Keratinocyte (primary cell): Measurements from ENCODE around the gene ZNF555. TPM values are rescaled to one million over a fixed set of nuclear protein-coding genes. Genes with fewer than 3 reads are reported as not detected.

Experiments used
- DNase-seq: peaks from one replicate; pipeline ENCODE4 v3.0.0-alpha.2; 2011; ENCODE audit warnings: low read depth, missing footprints, low spot score
- FAIRE-seq: peaks from 2 replicates; lab custom pipeline; 2011; peaks lifted over from hg19 to GRCh38; lab: Jason Lieb, UNC
- H2AFZ ChIP-seq: 2 replicates; pipeline ENCODE4 v1.6.0; 2012; ENCODE audit warnings: low read length, control low read depth, inconsistent platforms; ENCODE audit not compliant: control insufficient read depth
- H3K27ac ChIP-seq: 2 replicates; pipeline ENCODE4 v1.5.1; 2011; ENCODE audit warnings: low read length; ENCODE audit not compliant: control insufficient read depth, insufficient read depth
- H3K27me3 ChIP-seq: 3 replicates; pipeline ENCODE4 v1.6.0; 2011; ENCODE audit warnings: low read length; ENCODE audit not compliant: control insufficient read depth, insufficient read depth; ENCODE audit errors: extremely low read depth
- H3K36me3 ChIP-seq, 2 experiments: 2 replicates in 1 of 2; 3 replicates in 1 of 2; pipeline ENCODE4 v1.5.1; 2011; ENCODE audit warnings: low read length in 2 of 2, mild to moderate bottlenecking in 1 of 2; ENCODE audit not compliant: control insufficient read depth in 2 of 2, insufficient read depth in 2 of 2; ENCODE audit errors: extremely low read depth in 1 of 2
- H3K4me1 ChIP-seq: 3 replicates; pipeline ENCODE4 v1.5.1; 2011; ENCODE audit warnings: low read length; ENCODE audit not compliant: control insufficient read depth, insufficient read depth; ENCODE audit errors: extremely low read depth
- H3K4me2 ChIP-seq: 3 replicates; pipeline ENCODE4 v1.6.0; 2011; ENCODE audit warnings: low read depth, low read length; ENCODE audit not compliant: control insufficient read depth, insufficient read depth; ENCODE audit errors: extremely low read depth
- H3K4me3 ChIP-seq, 3 experiments: fragments of 200-600 bp in 1 of 3; sonication (generic) in 1 of 3; 2 replicates in 2 of 3; 3 replicates in 1 of 3; pipeline ENCODE4 v1.5.1; 2011 to 2016; ENCODE audit warnings: low read length in 3 of 3, mild to moderate bottlenecking in 3 of 3, control low read depth in 2 of 3, inconsistent platforms in 1 of 3, low read depth in 1 of 3, mixed read lengths in 1 of 3, mixed run types in 1 of 3, moderate library complexity in 1 of 3; ENCODE audit not compliant: control insufficient read depth in 2 of 3, insufficient read depth in 2 of 3; ENCODE audit errors: extremely low read depth in 1 of 3
- H3K79me2 ChIP-seq: 2 replicates; pipeline ENCODE4 v1.6.0; 2012; ENCODE audit warnings: low read length; ENCODE audit not compliant: control insufficient read depth, insufficient read depth
- H3K9ac ChIP-seq: 3 replicates; pipeline ENCODE4 v1.6.0; 2011; ENCODE audit warnings: low read length; ENCODE audit not compliant: control insufficient read depth, insufficient read depth; ENCODE audit errors: extremely low read depth
- H3K9me1 ChIP-seq: 3 replicates; pipeline ENCODE4 v1.6.0; 2011; ENCODE audit warnings: low read length; ENCODE audit not compliant: control insufficient read depth, insufficient read depth; ENCODE audit errors: extremely low read depth
- H3K9me3 ChIP-seq: 2 replicates; pipeline ENCODE4 v1.5.1; 2012; ENCODE audit warnings: low read depth, low read length; ENCODE audit not compliant: control insufficient read depth
- H4K20me1 ChIP-seq: 3 replicates; pipeline ENCODE4 v1.6.0; 2011; ENCODE audit warnings: low read length; ENCODE audit not compliant: control insufficient read depth, insufficient read depth; ENCODE audit errors: extremely low read depth
- CTCF ChIP-seq, 3 experiments: IDR thresholded peaks in 1 of 3; conservative IDR thresholded peaks in 1 of 3; optimal IDR thresholded peaks in 1 of 3; 2 replicates in 2 of 3; 3 replicates in 1 of 3; pipeline versions ENCODE3 to v1.5.1; 2011; ENCODE audit warnings: low read length in 3 of 3, mild to moderate bottlenecking in 3 of 3, moderate library complexity in 2 of 3, control low read depth in 1 of 3, inconsistent platforms in 1 of 3; ENCODE audit not compliant: insufficient read depth in 2 of 3; ENCODE audit errors: extremely low read depth in 1 of 3
- EZH2 ChIP-seq: IDR thresholded peaks from one replicate; pipeline ENCODE4 v1.6.1; 2012; ENCODE audit warnings: inconsistent platforms, mild to moderate bottlenecking, low read length, moderate library complexity
- dilution Hi-C: fragments of 300-500 bp; cut with MboI; formaldehyde crosslinking; loops from one replicate; pipeline ENCODE4 v1.7.0; 2020; ENCODE audit warnings: low sequenced_read_pairs; ENCODE audit not compliant: extremely low pct_ligation_motif_present
- polyA plus RNA-seq, 5 experiments: library from polyadenylated mRNA; depleted of rRNA in 3 of 5; stranded (reverse) in 3 of 5; stranded (forward) in 1 of 5; unstranded in 1 of 5; fragments of >200 nt; gene quantifications; 1 replicate in 1 of 5; 2 replicates in 3 of 5; 3 replicates in 1 of 5; pipeline versions ENCODE4 v1.2.1 to v1.2.3, GENCODE V29; 2011 to 2012; ENCODE audit warnings: missing spikeins in 2 of 5, low read depth in 1 of 5, low replicate concordance in 1 of 5

The ZNF555 gene
- polyA plus RNA-seq, 1 donor (not counting 4 experiments of a cell fraction or from before 2014, with no cell fraction given), result 4.3 TPM

GRCh38 chr19:2847507-2847906, 6.2 kb downstream of the ZNF555 start:
- no peak overlapping the region for H2AFZ ChIP-seq
- H3K4me2 ChIP-seq, result no peak overlapping the region
- peaks cover 10% of the 10 kb centered on the region for H3K9me3 ChIP-seq
- DNase-seq, result no peak
- TF ChIP-seq CTCF (optimal IDR thresholded peaks at IDR 0.05 in 1 of 3, IDR thresholded peaks at IDR 0.05 in 1 of 3, conservative IDR thresholded peaks at IDR 0.05 in 1 of 3; ENCODE audit: extremely low read depth in 1 of 3, insufficient read depth in 2 of 3, low read length in 3 of 3), result no peak
- TF ChIP-seq EZH2, result no peak
- H3K27me3 ChIP-seq, result no peaks in the 10 kb centered on the region
- H3K4me3 ChIP-seq, result no peak overlapping the region
- dilution Hi-C loops, result no loop called here
- no peak for FAIRE-seq
- peaks cover under 1% of the 10 kb centered on the region for H3K4me1 ChIP-seq
- H3K79me2 ChIP-seq, result peaks cover 14% of the 10 kb centered on the region
- H3K9me1 ChIP-seq, result no peaks in the 10 kb centered on the region
- H4K20me1 ChIP-seq, result no peaks in the 10 kb centered on the region
- no peak overlapping the region for H3K27ac ChIP-seq
- H3K36me3 ChIP-seq, result peaks cover 11 to 17% of the 10 kb centered on the region in 2 experiments
- H3K9ac ChIP-seq, result no peak overlapping the region

GRCh38 chr19:2848616-2849015, 7.3 kb downstream of the ZNF555 start:
- H3K9me3 ChIP-seq, result peaks cover 21% of the 10 kb centered on the region
- no peaks in the 10 kb centered on the region for H3K4me1 ChIP-seq
- dilution Hi-C loops, result no loop called here
- no peak overlapping the region for H2AFZ ChIP-seq
- H3K9me1 ChIP-seq, result no peaks in the 10 kb centered on the region
- no peak for DNase-seq
- no peak overlapping the region for H3K9ac ChIP-seq
- no peaks in the 10 kb centered on the region for H4K20me1 ChIP-seq
- H3K27ac ChIP-seq, result no peak overlapping the region
- no peak for FAIRE-seq
- H3K36me3 ChIP-seq, result peaks cover 20 to 28% of the 10 kb centered on the region in 2 experiments
- no peak overlapping the region for H3K4me2 ChIP-seq
- H3K27me3 ChIP-seq, result no peaks in the 10 kb centered on the region
- no peak overlapping the region for H3K4me3 ChIP-seq
- H3K79me2 ChIP-seq, result peaks cover 12% of the 10 kb centered on the region
- TF ChIP-seq EZH2 (no peak), CTCF (optimal IDR thresholded peaks at IDR 0.05 in 1 of 3, IDR thresholded peaks at IDR 0.05 in 1 of 3, conservative IDR thresholded peaks at IDR 0.05 in 1 of 3; ENCODE audit: extremely low read depth in 1 of 3, insufficient read depth in 2 of 3, low read length in 3 of 3) (no peak)
